ENCODE measurements around the gene MYOF. TPM values are rescaled to one million over a fixed set of nuclear protein-coding genes. Genes with fewer than 3 reads are reported as not detected.

The MYOF gene
- total RNA-seq, 1 donor from 2014 or later = 132 TPM

GRCh38 chr10:93438613-93439253 lies 43.4 kb downstream of the MYOF start:
- TF ChIP-seq, protein P1, sequence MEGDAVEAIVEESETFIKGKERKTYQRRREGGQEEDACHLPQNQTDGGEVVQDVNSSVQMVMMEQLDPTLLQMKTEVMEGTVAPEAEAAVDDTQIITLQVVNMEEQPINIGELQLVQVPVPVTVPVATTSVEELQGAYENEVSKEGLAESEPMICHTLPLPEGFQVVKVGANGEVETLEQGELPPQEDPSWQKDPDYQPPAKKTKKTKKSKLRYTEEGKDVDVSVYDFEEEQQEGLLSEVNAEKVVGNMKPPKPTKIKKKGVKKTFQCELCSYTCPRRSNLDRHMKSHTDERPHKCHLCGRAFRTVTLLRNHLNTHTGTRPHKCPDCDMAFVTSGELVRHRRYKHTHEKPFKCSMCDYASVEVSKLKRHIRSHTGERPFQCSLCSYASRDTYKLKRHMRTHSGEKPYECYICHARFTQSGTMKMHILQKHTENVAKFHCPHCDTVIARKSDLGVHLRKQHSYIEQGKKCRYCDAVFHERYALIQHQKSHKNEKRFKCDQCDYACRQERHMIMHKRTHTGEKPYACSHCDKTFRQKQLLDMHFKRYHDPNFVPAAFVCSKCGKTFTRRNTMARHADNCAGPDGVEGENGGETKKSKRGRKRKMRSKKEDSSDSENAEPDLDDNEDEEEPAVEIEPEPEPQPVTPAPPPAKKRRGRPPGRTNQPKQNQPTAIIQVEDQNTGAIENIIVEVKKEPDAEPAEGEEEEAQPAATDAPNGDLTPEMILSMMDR (IDR thresholded peaks at IDR 0.05) = no peak
- peak; percentile 76 for DNase-seq
- Histone ChIP-seq H3K4me1 (peaks cover 88% of the 10 kb centered on the region), H3K27ac (peak overlapping the region; percentile 95), H3K9me3 (no peaks in the 10 kb centered on the region), H3K4me3 (no peak overlapping the region), H3K27me3 (no peaks in the 10 kb centered on the region), H3K36me3 (no peaks in the 10 kb centered on the region)
- ATAC-seq = peak; percentile 61
- intact Hi-C loops (cut with DNase I) = no loop called here

DNA sequence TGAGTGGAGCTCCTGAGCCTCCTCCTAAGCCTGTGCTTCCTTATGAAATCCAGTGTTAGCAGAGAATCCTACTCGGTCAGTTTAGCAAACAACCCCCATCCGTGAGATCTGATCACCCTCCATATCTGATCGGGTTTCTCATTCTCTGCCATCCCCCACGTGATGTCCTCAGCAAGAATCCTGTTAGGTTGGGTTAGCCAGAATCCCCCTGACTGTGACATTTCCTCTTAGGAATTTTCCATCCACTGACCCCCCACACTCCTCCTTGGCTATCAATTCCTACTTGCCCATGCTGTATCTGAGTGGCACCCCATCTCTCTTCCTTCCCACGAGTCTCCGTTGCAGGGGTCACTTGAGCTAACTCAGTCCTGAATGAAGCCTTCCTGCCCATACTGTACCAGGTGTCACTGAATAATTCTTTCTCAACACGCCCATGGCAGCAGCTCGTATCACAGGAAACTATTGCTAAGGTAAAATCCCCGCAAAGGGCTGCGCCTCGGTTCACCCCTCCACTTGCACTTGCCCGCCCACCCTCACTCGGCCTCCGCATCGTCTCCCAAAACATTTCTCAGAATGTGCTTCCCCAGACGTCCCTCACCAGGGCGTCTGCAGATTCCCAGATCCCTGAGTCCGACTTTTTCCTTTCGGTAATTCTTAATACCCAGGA lies 44.1 kb downstream of the MYOF start:
- intact Hi-C loops (cut with DNase I) = no loop called here
- Histone ChIP-seq H3K27me3 (no peaks in the 10 kb centered on the region), H3K36me3 (no peaks in the 10 kb centered on the region), H3K27ac (peak overlapping the region; percentile 95), H3K4me3 (no peak overlapping the region), H3K4me1 (peaks cover 91% of the 10 kb centered on the region), H3K9me3 (no peaks in the 10 kb centered on the region)
- DNase-seq (no peak), ATAC-seq (no peak)
- TF ChIP-seq, protein P1 (IDR thresholded peaks at IDR 0.05) = no peak

- DNase-seq (peak; percentile 82), ATAC-seq (peak; percentile 90)
- Histone ChIP-seq H3K27me3 (no peaks in the 10 kb centered on the region), H3K27ac (peak overlapping the region; percentile 95), H3K9me3 (no peaks in the 10 kb centered on the region), H3K4me3 (peak overlapping the region; percentile 23), H3K36me3 (no peaks in the 10 kb centered on the region), H3K4me1 (peaks cover 83% of the 10 kb centered on the region)
- intact Hi-C loops (cut with DNase I) = no loop called here
- TF ChIP-seq, protein P1 (IDR thresholded peaks at IDR 0.05) = no peak
Measured at GRCh38 chr10:93437086-93437945, 44.8 kb downstream of the MYOF start.

- H3K27me3 ChIP-seq = no peaks in the 10 kb centered on the region
- DNase-seq (no peak), ATAC-seq (peak; percentile 28)
- no peaks in the 10 kb centered on the region for H3K9me3 ChIP-seq
- intact Hi-C loops (cut with DNase I) = no loop called here
- H3K36me3 ChIP-seq = no peaks in the 10 kb centered on the region
- peak overlapping the region; percentile 23 for H3K4me3 ChIP-seq
- TF ChIP-seq, protein P1 (IDR thresholded peaks at IDR 0.05) = no peak
- H3K4me1 ChIP-seq = peaks cover 77% of the 10 kb centered on the region
- peak overlapping the region; percentile 95 for H3K27ac ChIP-seq
Measured at GRCh38 chr10:93436591-93437085, 45.5 kb downstream of the MYOF start.

- intact Hi-C loops (cut with DNase I) = no loop called here
- TF ChIP-seq, protein P1 (IDR thresholded peaks at IDR 0.05) = no peak
- Histone ChIP-seq H3K9me3 (no peaks in the 10 kb centered on the region), H3K4me1 (peaks cover 69% of the 10 kb centered on the region), H3K4me3 (no peak overlapping the region), H3K27me3 (no peaks in the 10 kb centered on the region), H3K36me3 (peaks cover 5% of the 10 kb centered on the region), H3K27ac (peak overlapping the region; percentile 95)
- DNase-seq = no peak
- ATAC-seq = peak; percentile 61
Measured at GRCh38 chr10:93435621-93436397, 46.3 kb downstream of the MYOF start.

Measured in upper lobe of right lung (tissue), 1 donor.